ENCODE results near the gene SUMF2.
"Not testable (repeated sequence)": the region's sequence is repeated elsewhere in the genome, so short reads cannot be mapped to it uniquely, and the experiment has no call there.

SUMF2 gene

DNA sequence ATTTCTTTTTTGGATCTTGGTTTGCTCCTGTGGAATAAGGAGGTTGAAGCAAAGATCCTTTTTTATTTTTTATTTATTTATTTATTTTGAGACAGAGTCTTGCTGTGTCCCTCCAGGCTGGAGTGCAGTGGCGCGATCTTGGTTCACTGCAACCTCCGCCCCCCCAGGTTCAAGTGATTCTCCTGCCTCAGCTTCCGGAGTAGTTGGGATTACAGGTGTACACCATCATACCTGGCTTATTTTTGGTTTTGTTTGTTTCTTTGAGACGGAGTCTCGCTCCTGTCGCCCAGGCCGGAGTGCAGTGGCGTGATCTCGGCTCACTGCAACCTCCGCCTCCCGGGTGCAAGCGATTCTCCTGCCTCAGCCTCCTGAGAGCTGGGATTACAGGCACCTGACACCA is 2.3 kb downstream of the SUMF2 start:
- DNase-seq = not testable (repeated sequence)

DNA sequence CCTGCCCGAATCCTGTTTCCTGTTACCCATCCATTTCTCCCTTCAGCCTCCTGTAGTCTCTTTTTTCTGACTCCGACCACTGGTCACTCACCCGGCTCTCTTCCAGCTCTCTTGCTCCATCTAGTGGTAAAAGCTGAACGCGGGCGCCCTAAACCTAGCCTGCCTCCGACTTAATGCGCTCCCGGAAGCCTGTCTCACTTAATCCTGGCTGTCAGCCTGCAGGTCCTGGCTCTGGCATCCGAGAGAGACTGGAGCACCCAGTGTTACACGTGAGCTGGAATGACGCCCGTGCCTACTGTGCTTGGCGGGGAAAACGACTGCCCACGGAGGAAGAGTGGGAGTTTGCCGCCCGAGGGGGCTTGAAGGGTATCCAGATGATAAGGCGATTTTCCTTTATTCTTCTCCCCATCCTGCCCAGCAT is 10.3 kb downstream of the SUMF2 start:
- DNase-seq = peak; percentile 66

DNA sequence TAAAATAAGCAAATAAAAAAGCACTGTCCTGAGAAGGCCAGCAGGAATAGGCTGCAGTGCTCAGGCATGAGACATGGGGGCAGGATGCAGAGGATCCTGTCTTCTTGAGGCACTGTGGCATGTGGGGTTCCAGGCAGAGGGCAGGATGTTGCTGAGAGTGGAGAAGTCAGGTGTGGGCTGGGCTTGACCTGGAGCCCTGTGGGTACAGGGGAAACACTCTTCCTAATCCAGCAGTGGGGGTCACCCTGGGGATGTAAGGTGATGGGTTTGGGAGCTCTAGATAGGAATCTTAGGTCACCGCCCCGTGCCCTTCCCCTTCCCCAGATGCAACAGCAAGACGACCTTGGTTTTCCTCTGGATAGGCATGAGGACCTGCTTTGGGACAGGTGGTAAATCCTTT is 13.6 kb downstream of the SUMF2 start:
- DNase-seq = no peak

DNA sequence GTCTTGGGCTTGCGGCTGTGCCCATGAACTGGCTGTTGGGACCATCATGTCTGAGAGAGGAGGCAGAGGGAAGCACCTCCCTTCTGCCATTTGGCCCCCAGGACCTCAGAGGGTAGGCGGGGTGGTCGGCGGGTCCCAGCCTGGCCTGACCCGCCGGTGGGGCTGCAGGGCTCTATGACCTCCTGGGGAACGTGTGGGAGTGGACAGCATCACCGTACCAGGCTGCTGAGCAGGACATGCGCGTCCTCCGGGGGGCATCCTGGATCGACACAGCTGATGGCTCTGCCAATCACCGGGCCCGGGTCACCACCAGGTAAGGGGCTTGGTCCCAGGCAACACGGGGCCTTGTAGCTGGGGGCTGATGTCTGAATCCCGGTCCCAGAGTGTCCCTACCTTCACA is 14.1 kb downstream of the SUMF2 start:
- DNase-seq = no peak

DNA sequence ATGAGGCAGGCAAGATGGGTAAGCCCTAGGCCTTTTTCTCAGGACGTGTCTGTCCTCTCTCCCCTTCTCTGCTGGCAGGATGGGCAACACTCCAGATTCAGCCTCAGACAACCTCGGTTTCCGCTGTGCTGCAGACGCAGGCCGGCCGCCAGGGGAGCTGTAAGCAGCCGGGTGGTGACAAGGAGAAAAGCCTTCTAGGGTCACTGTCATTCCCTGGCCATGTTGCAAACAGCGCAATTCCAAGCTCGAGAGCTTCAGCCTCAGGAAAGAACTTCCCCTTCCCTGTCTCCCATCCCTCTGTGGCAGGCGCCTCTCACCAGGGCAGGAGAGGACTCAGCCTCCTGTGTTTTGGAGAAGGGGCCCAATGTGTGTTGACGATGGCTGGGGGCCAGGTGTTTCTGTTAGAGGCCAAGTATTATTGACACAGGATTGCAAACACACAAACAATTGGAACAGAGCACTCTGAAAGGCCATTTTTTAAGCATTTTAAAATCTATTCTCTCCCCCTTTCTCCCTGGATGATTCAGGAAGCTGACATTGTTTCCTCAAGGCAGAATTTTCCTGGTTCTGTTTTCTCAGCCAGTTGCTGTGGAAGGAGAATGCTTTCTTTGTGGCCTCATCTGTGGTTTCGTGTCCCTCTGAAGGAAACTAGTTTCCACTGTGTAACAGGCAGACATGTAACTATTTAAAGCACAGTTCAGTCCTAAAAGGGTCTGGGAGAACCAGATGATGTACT is 15.5 kb downstream of the SUMF2 start:
- DNase-seq = peak; percentile 80

DNA sequence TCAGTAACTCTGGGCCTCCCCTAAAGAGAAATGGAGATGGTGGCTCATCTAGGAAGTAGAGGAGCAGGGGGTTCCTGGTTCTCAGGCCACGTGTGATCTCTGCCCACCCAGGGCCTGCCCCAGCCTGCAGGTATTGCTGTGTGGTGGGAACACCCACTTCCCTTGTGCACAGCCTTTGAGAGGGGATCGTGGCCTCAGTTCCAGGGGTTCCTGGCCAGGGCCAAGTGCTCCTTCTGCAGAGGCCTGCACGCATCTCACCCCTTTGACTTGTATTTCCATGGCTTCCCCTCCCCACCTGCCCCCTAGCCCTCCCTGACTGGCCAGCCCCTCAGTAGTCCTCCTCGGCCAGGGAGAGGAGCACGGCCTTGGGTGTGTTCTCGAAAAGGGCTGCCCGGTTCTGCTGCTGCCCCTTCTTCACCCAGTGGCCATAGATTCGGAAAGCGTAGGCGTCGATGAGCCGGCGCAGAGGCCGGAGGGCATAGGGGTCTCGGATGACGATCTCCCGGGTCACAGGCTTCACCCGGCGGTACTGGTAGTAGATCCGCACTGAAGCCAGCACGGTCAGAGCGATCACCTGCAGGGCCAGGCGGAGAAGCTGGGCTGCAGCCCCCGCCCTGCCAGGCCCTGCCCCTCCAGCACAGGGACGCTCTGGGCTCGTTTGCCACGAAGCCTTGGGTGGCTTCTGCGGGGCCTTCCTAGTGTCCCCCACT is 16.8 kb downstream of the SUMF2 start:
- DNase-seq = not testable (repeated sequence)

DNA sequence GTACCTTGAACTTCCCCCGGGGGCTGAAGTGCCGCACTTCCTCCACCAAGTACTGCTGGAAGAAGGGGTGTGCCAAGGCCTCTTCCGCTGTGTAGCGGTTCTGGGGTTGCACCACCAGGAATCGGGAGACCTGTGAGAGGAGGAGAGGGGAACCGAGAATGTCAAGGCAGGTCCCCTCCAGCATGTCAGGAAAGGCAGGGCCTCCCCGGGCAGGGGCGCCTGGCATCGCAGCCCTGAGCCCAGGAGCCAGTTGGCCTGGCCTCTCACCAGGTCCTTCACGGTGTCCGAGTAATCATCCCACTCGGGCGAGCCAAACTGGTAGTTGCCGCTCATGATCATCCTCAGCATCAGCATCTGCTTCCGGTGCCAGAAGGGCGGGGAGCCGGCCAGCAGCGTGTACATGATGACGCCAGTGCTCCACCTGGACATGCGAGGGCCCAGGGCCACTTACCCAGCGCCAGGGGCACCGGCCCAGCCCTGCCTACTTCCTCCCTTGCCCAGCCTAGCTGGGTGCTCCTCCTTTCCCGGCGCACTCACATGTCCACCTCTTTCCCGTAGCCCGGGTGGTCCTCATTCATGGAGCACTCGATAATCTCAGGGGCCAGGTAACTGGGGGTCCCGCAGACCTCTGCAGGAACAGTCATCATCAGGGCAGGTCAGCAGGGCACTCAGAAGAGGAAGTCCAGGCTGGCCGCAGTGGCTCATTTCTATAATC is 17.7 kb downstream of the SUMF2 start:
- no peak for DNase-seq

DNA sequence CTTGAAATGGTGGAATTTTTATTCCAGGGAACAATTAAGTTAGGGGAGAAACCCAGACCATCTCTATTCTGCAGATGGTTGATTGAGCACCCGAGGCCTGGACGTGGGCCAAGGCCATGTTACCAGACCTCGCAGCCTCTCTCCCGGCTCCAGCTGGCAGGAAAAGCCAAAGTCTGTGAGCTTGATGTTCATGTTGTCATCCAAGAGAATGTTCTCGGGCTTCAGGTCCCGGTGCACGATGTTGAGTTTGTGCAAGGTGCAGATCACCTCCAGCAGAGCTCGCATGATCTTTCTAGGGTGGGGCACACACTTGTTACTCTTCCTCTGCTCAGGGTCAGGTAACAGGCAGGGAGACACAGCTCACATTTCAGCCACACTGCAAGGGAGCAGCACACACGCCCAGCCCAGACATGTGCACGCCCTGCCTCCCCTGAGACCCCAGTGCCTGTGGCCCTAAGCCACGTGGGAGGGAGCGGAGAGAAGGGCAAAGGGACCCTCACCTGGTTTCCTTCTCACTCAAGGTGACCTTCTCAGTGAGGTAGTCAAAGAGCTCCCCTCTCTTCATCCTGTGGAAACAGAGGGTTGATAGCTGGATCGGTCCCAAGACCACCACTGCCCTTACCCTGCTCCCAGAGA is 19.2 kb downstream of the SUMF2 start:
- DNase-seq = no peak

DNA sequence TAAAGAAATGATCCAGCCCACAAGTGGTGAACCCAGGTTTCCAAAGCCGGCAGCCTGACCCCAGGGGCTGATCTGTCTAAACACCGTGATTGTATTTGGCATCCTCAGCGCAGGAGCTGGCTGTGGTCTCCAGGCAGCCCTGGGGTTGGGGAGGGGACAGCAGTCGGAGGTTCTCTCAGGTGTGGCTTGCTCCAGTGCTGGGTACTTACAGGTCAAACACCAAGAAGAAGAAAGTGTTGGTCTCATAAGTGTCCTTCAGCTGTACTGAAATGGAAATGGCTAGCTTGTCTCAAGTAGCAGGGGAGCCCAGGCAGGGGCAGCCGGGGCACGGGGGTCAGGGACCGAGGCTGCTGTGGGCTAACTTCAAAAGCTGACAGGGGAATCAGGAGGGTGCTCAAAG is 22.7 kb downstream of the SUMF2 start:
- DNase-seq = no peak

DNA sequence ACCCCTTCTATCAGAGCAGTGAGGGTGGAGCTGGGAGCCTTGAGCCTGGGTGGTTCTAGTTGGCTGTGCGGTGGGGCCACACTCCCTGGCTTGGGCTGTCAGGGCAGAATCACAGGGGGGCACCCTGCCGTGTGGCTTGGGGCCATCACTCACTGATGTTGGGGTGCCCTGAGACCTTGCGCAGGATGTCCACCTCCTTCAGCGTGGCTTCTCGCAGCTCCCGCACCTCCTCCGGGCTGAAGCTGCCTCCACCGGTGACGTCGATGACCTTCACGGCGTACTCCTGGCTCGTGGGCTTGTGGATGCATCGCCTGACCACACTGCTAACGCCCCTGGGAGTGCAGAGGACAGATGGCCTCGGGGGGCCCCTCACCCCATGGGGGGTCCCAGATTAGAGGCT is 23.4 kb downstream of the SUMF2 start:
- DNase-seq = no peak

DNA sequence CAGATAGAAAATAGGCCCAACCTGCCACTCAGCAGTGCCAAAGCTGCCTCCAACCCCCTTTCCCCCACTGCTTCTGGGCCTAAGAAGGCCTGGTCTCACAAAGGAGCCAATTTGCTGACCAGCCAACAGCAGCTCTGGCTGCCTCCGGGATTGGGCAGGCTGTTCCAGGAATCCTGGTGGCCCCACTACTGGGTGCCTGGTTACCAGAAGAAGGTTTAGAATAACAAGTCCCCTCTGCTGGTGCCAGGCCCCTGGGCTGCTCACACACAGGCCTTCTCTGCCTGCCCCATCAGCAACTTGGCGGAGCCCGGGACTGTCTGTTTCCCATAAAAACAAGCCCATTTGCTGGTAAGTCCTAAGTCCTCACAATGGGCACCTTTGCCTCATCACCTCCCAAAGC is 27.5 kb downstream of the SUMF2 start:
- DNase-seq = no peak

DNA sequence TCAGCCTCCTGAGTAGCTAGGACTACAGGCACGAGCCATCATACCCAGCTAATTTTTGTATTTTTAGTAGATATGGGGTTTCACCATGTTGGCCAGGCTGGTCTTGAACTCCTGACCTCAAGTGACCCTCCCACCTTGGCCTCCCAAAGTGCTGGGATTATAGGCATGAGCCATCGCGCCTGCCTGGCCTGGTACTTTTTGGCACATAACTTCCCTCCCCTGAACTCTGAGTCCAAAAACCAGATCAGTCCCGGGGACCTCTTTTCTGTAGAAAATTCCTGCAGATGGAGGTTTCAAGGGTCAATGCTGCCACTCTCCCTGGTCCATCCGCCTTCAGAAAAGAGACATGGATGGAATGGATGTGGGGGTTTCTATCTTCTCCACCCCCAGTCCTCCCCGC is 28.3 kb downstream of the SUMF2 start:
- not testable (repeated sequence) for DNase-seq

DNA sequence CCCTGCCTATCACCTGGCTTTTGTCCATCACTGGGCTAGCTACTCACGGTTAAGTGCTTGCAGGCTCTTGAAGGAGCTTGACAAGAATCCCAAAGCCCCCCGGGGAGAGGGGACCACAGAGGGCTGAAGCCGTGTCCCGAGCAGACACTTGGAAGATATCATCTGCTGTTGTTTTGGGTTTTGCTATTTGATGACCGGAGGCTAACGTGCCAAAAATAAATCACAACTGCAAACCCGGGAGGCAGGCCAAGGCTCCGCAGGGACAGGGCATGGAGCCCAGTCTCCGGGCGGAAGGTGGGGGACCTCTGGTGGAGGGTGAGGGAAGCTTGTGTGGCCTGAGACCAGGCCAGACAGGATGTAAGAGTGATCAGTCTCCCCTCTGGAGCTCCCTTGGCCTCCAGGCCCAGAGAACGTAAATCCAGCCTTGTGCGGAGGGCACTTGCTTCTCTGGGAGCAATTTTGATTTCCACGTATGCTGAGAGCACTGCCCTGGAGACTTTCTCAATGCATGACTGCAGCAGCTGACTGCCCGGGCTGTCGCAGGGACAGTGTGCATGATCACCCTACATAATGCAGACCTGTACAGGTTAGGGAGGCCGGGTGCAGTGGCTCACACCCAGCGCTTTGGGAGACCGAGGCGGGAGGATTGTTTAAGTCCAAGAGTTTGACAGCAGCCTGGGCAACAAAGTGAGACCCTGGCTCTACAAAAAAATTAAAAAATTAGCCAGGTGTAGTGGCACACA is 28.9 kb downstream of the SUMF2 start, which contains the start of gene PHKG1:
PHKG1 (minus strand) TSS at position 164 of the 743 bp plus-strand sequence. CDS start 4,011 bp downstream, outside the sequence.
- DNase-seq = peak; percentile 48

DNA sequence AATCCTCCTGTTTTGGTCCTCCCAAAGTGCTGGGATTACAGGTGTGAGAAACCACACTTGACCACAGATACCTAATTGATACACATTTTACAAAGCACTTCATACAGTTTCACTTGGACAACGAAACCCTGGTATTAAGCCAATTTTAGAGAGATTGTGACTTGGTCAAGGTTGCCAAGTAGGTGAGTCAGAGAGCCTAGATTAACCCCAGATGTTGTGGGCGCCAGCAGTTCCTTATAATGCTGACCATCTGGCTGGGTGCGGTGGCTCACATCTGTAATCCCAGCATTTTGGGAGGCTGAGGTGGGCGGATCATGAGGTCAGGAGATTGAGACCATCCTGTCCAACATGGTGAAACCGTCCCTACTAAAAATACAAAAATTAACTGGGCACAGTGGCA is 33.6 kb downstream of the SUMF2 start:
- no peak for DNase-seq

DNA sequence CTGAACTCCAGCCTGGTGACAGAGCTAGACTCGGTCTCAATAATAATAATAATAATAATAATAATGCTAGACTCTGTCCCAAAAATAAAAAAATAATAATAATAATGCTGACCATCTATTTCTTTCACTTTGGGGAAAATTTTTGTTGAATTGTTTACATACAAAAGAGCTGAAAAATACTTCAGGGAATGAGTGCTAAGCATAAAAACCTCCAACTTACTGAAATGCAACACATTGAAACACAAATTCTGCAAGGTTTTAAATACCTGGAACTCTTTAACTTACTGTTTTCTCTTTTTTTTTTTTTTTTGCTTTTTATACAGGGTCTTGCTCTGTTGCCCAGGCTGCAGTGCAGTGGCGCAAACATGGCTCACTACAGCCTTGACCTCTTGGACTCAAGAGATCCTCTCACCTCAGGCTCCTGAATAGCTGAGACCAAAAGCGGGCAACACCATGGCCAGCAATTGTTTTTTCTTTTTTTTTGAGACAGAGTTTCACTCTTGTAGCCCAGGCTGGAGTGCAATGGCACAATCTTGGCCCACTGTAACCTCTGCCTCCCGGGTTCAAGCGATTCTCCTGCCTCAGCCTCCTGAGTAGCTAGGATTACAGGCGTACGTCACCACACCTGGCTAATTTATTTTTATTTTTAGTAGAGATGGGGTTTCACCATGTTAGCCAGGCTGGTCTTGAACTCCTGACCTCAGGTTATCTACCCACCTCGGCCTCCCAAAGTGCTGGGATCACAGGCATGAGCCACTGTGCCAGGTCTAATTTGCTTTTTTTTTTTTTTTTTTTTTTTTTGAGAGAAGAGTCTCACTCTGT is 34.3 kb downstream of the SUMF2 start:
- not testable (repeated sequence) for DNase-seq

DNA sequence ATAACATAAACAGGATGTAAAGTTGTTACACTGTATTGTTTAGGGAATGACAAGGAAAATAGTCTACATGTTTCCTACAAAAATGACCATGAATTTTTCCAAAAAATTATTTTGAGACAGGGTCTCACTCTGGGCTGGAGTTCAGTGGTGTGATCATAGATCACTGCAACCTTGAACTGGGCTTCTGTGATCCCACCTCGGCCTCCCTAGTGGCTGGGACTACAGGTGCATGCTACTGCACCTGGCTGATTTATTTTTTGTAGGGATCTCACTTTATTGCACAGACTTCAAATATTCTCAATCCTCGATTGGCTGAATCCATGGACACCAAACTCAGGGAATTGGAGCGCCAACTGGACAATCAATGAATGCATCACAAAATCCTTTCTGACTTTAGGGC is 35.6 kb downstream of the SUMF2 start:
- no peak for DNase-seq

DNA sequence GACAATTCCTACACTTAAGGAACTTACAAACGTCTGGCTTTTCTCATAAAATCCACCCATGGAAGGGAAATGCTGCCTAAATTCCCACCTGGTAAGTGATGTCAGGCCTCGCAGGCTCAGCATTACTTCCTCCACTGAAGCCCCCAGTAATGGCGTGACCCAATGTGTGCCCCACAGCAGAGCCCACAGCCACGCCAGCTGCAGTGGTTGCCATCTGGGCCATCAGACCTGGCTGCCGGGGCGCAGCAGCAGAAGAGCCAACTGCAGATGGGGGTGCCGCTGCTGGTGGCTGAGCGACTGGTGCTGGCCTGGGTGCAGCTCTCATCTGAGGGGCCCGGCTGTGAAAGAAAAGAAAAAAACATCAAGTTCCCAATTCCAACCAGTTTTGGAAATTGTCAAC is 40.1 kb downstream of the SUMF2 start:
- DNase-seq = not testable (repeated sequence)

DNA sequence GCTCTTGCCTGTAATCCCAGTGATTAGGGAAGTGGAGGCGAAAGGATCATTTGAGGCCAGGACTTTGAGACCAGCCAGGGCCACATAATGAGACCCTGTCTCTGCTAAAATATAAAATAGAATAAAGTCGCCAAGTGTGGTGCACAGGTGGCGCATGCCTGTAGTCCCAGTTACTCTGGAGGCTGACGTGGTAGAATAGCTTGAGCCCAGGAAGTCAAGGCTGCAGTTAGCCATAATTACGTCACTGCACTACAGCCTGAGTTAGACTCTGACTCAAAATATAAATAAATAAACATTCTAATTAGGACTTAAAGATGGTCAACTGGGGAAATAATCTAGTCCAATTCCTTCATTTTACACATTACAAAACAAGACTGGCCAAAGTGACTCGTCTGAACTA is 41.4 kb downstream of the SUMF2 start:
- DNase-seq = no peak

DNA sequence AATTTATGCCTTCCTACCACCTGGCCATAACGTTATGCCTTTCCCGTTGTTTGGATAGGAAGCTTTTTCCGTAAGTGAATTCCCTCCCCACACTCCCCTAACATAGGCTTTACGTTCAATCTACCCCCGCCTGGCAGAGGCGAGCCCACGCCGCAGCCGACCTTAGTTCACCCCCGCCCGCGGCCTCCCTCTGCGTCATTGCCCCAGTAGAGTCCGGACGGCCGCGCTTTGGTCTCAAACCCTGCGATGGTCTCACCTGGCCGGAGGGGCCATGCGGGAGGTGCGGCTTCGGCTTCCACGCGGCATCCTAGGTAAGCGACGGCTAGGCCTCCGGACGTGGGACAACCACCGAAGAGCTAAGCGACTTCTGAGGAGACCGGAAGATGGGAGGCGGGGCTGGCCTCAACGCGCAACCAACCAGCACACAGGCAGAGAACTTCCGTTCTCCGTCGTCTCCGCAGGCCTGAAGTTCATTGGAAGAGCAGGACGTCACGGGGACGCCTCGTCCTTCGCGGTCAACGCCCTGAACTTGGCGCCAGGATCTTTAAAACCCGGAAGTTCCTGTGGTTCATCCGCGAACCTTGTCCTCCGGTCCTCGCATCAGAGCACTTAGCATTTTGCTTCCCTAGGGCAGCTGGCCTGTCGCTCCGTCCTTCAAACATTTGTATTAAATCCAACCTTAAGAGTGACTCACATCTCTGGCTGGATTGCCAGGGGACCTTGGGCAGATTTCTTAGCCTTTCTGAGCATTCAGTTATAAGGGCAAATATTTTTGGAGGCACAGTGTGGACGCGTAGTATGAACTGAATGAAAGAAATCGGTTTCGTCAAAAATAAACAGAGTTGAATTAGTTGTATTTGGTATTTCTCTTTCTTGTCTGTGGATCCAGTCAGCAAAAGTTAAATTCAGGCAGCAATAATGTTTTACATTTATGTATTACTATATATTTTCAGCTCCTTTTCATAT is 42.3 kb downstream of the SUMF2 start, which contains the start of gene CHCHD2:
CHCHD2 (minus strand) TSS at position 369 of the 966 bp plus-strand sequence; CDS start at position 306, 63 bp downstream.
- peak; percentile 99 for DNase-seq

DNA sequence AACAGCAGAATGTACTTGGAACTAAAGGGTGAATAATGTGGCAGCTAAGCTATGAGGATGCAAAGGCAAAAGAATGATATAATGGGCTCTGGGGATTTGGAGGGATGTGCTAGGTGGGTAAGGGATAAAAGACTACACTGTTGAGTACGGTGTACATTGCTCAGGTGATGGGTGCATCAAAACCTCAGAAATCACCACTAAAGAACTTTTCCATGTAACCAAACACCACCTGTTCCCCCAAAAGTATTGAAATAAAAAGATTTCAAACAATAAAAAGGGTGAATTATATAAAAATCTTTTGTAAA is 43.8 kb downstream of the SUMF2 start:
- DNase-seq = no peak

Measured in NCI-H2081 treated with DMSO at 0.1 percent for 48 hours (cell line).